Lower lobe of right lung (tissue), 2 donors: ENCODE measurements around the gene ASTN1. TPM values are rescaled to one million over a fixed set of nuclear protein-coding genes. Genes with fewer than 3 reads are reported as not detected.

ENCODE experiments used
- ATAC-seq, 2 donors: fragments of 200-7000 bp; cut with Tn5 transposase; one replicate each; pipeline ENCODE4 v1.9.1; 2020 to 2022; ENCODE audit warnings: mild to moderate bottlenecking in 2 of 2, moderate library complexity in 2 of 2
- DNase-seq: peaks from one replicate; pipeline ENCODE4 v3.0.0-alpha.2; 2020
- H3K27ac ChIP-seq: fragments of 200-600 bp; one replicate; pipeline ENCODE4 v1.8.0; 2022
- H3K27me3 ChIP-seq: fragments of 200-600 bp; one replicate; pipeline ENCODE4 v1.8.0; 2022; ENCODE audit warnings: low read depth
- H3K36me3 ChIP-seq: fragments of 200-600 bp; one replicate; pipeline ENCODE4 v1.8.0; 2022; ENCODE audit warnings: mild to moderate bottlenecking
- H3K4me1 ChIP-seq: fragments of 200-600 bp; one replicate; pipeline ENCODE4 v1.8.0; 2022
- H3K4me3 ChIP-seq: fragments of 200-600 bp; one replicate; pipeline ENCODE4 v1.8.0; 2022; ENCODE audit warnings: mild to moderate bottlenecking
- H3K9me3 ChIP-seq: fragments of 200-600 bp; one replicate; pipeline ENCODE4 v1.8.0; 2022
- intact Hi-C: fragments of 100-400 bp; cut with DNase I; formaldehyde crosslinking; loops from one replicate; pipeline ENCODE4 v1.11.0; 2022
- total RNA-seq: library from RNA; stranded (reverse); fragmentation: NEBNext Ultra II Directional; extraction: Animal tissue kit (Norgen Biotek cat#: 25700); gene quantifications from one replicate; pipeline ENCODE4 v1.2.1, GENCODE V29; 2021
- TF ChIP-seq, protein P1 (sequence below): fragments of 200-600 bp; IDR thresholded peaks from one replicate; pipeline ENCODE4 v1.8.0; 2022; ENCODE audit warnings: antibody characterized with exemption, mild to moderate bottlenecking
- donor health status: DM: no; HTN: yes; CAD: no; lungs with severe emphysema.

ASTN1 gene
- total RNA-seq, 1 donor from 2014 or later = 0.41 TPM

DNA sequence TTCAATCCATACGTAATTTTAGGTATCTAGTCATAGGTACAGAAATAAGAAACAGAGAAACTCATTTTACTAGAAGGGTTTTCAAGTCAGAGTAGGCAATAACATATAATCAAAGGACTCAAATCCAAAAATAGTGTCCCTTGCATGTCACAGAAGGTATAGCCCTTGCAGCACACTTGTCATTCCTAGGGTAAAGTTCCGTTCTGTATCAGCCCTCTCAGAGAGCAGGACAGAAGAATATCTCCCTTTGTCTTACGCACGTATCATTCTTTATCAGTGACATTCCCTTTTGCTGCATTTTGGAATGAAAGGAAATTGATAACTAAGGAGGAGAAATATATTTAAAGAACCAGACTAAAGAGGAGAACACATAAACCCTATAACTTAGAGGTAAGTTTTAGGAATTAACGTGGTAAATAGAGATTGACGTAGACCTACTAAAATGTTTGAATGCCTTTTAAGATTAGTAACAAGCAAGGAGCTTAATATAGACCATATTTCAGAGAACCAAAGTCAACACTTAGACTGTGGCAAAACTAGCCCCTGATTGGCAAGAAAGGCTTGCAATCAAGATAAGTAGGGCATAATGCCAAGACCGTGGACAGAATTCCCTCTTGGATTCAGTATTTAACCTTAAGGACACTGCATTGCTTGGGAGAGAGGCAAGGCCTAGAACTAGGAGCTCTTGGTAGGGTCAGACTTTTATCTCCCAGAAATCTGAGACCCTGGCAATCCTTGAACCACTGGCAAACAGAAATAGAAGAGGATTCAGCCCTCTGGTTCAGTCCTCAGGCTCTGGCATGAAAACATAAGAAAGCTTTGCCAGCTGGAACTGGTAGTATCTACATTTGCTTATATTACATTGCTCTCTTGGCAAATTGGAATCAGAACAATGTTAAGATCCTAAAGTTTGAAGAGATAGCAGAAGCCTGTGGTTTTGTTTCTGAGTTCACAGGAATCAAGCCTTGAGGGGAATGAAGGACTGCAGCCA is 232.1 kb downstream of the ASTN1 start:
- TF ChIP-seq, protein P1, sequence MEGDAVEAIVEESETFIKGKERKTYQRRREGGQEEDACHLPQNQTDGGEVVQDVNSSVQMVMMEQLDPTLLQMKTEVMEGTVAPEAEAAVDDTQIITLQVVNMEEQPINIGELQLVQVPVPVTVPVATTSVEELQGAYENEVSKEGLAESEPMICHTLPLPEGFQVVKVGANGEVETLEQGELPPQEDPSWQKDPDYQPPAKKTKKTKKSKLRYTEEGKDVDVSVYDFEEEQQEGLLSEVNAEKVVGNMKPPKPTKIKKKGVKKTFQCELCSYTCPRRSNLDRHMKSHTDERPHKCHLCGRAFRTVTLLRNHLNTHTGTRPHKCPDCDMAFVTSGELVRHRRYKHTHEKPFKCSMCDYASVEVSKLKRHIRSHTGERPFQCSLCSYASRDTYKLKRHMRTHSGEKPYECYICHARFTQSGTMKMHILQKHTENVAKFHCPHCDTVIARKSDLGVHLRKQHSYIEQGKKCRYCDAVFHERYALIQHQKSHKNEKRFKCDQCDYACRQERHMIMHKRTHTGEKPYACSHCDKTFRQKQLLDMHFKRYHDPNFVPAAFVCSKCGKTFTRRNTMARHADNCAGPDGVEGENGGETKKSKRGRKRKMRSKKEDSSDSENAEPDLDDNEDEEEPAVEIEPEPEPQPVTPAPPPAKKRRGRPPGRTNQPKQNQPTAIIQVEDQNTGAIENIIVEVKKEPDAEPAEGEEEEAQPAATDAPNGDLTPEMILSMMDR = no peak
- intact Hi-C loops = no loop called here
- ATAC-seq (peak; percentile 39 to 46), DNase-seq (no peak)
- no peaks in the 10 kb centered on the region for H3K36me3 ChIP-seq
- H3K27me3 ChIP-seq = no peaks in the 10 kb centered on the region
- H3K4me3 ChIP-seq = no peak overlapping the region
- H3K27ac ChIP-seq = no peak overlapping the region
- H3K4me1 ChIP-seq = no peaks in the 10 kb centered on the region
- H3K9me3 ChIP-seq = no peaks in the 10 kb centered on the region

- Histone ChIP-seq H3K27ac (no peak overlapping the region), H3K9me3 (no peaks in the 10 kb centered on the region), H3K4me1 (no peaks in the 10 kb centered on the region), H3K36me3 (no peaks in the 10 kb centered on the region), H3K4me3 (no peak overlapping the region), H3K27me3 (no peaks in the 10 kb centered on the region)
- TF ChIP-seq, protein P1 = no peak
- intact Hi-C loops = no loop called here
- DNase-seq = no peak
- ATAC-seq = no peak
These were observed 233.0 kb downstream of the ASTN1 start for GRCh38 chr1:176931526-176931925.

GRCh38 chr1:176926330-176927086 is 238.0 kb downstream of the ASTN1 start:
- ATAC-seq (no peak), DNase-seq (no peak)
- H3K9me3 ChIP-seq = no peaks in the 10 kb centered on the region
- intact Hi-C loops = no loop called here
- H3K4me3 ChIP-seq = no peak overlapping the region
- TF ChIP-seq, protein P1 = no peak
- no peaks in the 10 kb centered on the region for H3K27me3 ChIP-seq
- no peak overlapping the region for H3K27ac ChIP-seq
- H3K4me1 ChIP-seq = no peaks in the 10 kb centered on the region
- no peaks in the 10 kb centered on the region for H3K36me3 ChIP-seq

DNA sequence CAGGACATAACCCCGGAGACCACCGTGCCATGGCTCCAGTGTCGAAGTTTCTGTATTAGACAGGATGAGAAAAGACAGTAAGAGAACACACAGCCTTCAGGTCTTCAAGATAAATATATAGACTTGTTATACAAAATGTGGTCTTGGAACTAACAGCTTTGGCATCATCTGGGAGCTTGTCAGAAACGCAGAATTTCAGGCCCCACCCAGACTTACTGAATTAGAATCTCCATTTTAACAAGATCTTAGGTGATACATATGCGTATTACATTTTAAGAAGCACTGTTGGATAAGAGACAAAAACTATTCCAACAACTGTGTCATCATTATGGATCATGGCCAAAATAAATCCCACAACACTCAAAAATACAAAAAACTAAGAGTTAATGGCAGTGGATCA is 239.3 kb downstream of the ASTN1 start:
- no peak overlapping the region for H3K4me3 ChIP-seq
- no peaks in the 10 kb centered on the region for H3K4me1 ChIP-seq
- no peak overlapping the region for H3K27ac ChIP-seq
- intact Hi-C loops = no loop called here
- no peak for DNase-seq
- H3K36me3 ChIP-seq = no peaks in the 10 kb centered on the region
- H3K27me3 ChIP-seq = no peaks in the 10 kb centered on the region
- no peaks in the 10 kb centered on the region for H3K9me3 ChIP-seq
- ATAC-seq = no peak
- TF ChIP-seq, protein P1 = no peak

DNA sequence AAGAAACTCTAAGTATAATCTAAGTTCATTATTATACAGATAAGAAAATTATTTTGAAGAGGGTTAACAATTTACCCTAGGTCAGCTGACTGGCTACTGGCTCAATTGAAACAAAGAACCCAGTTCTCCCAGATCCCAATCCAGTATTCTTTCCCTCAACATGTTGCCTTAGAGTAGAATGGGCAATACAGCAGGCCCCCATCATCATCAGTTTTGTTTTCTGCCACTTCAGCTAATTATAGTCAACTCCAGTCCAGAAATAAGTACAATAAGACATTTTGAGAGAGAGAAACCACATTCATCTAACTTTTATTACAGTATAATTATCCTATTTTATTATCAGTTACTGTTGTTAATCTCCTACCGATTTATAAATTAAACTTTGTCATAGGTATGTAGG is 241.2 kb downstream of the ASTN1 start:
- TF ChIP-seq, protein P1 = no peak
- Histone ChIP-seq H3K4me3 (no peak overlapping the region), H3K4me1 (no peaks in the 10 kb centered on the region), H3K9me3 (no peaks in the 10 kb centered on the region), H3K27me3 (no peaks in the 10 kb centered on the region), H3K27ac (no peak overlapping the region), H3K36me3 (no peaks in the 10 kb centered on the region)
- DNase-seq (no peak), ATAC-seq (no peak)
- intact Hi-C loops = no loop called here
